CD4-positive, alpha-beta T cell (primary cell): ENCODE data around the gene ZNF804B. TPM values are rescaled to one million over a fixed set of nuclear protein-coding genes. Genes with fewer than 3 reads are reported as not detected.

Experiments used
- ATAC-seq: fragments of 200-7000 bp; cut with Tn5 transposase; one replicate; pipeline ENCODE4 v1.10.0; 2022; ENCODE audit warnings: mild to moderate bottlenecking; ENCODE audit not compliant: poor library complexity
- CTCF ChIA-PET: fragments of 350-600 bp; sonication (Branson Sonifier 250); formaldehyde crosslinking; loops from one replicate; lab custom pipeline; 2021; ENCODE audit warnings: antibody characterized with exemption, inconsistent platforms; lab: Charles Lee
- POLR2A ChIA-PET: fragments of 350-600 bp; sonication (Branson Sonifier 250); formaldehyde crosslinking; loops from one replicate; lab custom pipeline; 2021; ENCODE audit warnings: antibody characterized with exemption, inconsistent platforms; lab: Charles Lee
- DNase-seq, 14 experiments: peaks; one replicate each; pipeline ENCODE4 v3.0.0-alpha.2; 2013 to 2020; ENCODE audit warnings: mixed read lengths in 2 of 14
- H3K27ac ChIP-seq, 2 donors: one replicate each; pipeline versions ENCODE4 v1.5.1 to v1.7.0; 2013; ENCODE audit warnings: low read length in 2 of 2, low read depth in 1 of 2, mild to moderate bottlenecking in 1 of 2
- H3K27me3 ChIP-seq, 2 experiments: 1 replicate in 1 of 2; 2 replicates in 1 of 2; pipeline versions ENCODE4 v1.6.1 to v1.7.0; 2013; ENCODE audit warnings: low read length in 2 of 2, control low read depth in 1 of 2, mild to moderate bottlenecking in 1 of 2, moderate library complexity in 1 of 2; ENCODE audit not compliant: insufficient read depth in 2 of 2, control insufficient read depth in 1 of 2
- H3K36me3 ChIP-seq: one replicate; pipeline ENCODE4 v1.6.1; 2013; ENCODE audit warnings: low read length, control low read depth; ENCODE audit not compliant: insufficient read depth
- H3K4me1 ChIP-seq: one replicate; pipeline ENCODE4 v1.6.1; 2013; ENCODE audit warnings: low read length, control low read depth; ENCODE audit not compliant: insufficient read depth
- H3K4me3 ChIP-seq: one replicate; pipeline ENCODE4 v1.5.1; 2013; ENCODE audit warnings: mild to moderate bottlenecking, low read length, moderate library complexity
- H3K9me3 ChIP-seq, 2 experiments: 1 replicate in 1 of 2; 2 replicates in 1 of 2; pipeline versions ENCODE4 v1.6.1 to v1.7.0; 2013; ENCODE audit warnings: low read length in 2 of 2, mild to moderate bottlenecking in 2 of 2, control low read depth in 1 of 2, moderate library complexity in 1 of 2; ENCODE audit not compliant: control insufficient read depth in 1 of 2, insufficient read depth in 1 of 2
- H3K27ac Mint-ChIP-seq: one replicate; pipeline ENCODE4 v1.8.0; 2020; ENCODE audit warnings: mixed read lengths
- H3K27me3 Mint-ChIP-seq: one replicate; pipeline ENCODE4 v1.8.0; 2021; ENCODE audit warnings: mixed read lengths
- H3K36me3 Mint-ChIP-seq: one replicate; pipeline ENCODE4 v1.8.0; 2021; ENCODE audit warnings: low read depth, mixed read lengths
- H3K4me1 Mint-ChIP-seq: one replicate; pipeline ENCODE4 v1.8.0; 2021; ENCODE audit warnings: low read depth, mixed read lengths
- H3K4me3 Mint-ChIP-seq: one replicate; pipeline ENCODE4 v1.8.0; 2020; ENCODE audit warnings: mild to moderate bottlenecking, mixed read lengths
- H3K9me3 Mint-ChIP-seq: one replicate; pipeline ENCODE4 v1.8.0; 2020; ENCODE audit warnings: mixed read lengths
- intact Hi-C, 2 experiments: fragments of 100-400 bp; cut with DNase I in 1 of 2; cut with micrococcal nuclease in 1 of 2; formaldehyde crosslinking; loops; one replicate each; pipeline versions ENCODE4 v1.15.1 to v1.9.0; 2023 to 2025; cut with DNase I, micrococcal nuclease
- total RNA-seq, 174 experiments: library from RNA in 2 of 174; stranded (reverse) in 2 of 174; gene quantifications; one replicate each; pipeline ENCODE4 v1.2.3 and lab custom pipeline; 2021 to 2026
- TF ChIP-seq, protein P1 (sequence below): fragments of 200-600 bp; IDR thresholded peaks from one replicate; pipeline ENCODE4 v1.8.0; 2022; ENCODE audit warnings: antibody characterized with exemption, mild to moderate bottlenecking

ZNF804B gene
- total RNA-seq, 2 experiments from 2014 or later, result not detected

GRCh38 chr7:89002981-89003956 is 243.8 kb downstream of the ZNF804B start:
- H3K9me3 ChIP-seq, result no peaks in the 10 kb centered on the region
- no peaks in the 10 kb centered on the region for H3K36me3 ChIP-seq
- intact Hi-C loops, result no loop called here
- Mint-ChIP-seq H3K4me1 (peaks cover 18% of the 10 kb centered on the region), H3K4me3 (peak overlapping the region; percentile 75), H3K27me3 (no peaks in the 10 kb centered on the region), H3K36me3 (no peaks in the 10 kb centered on the region), H3K27ac (no peak overlapping the region), H3K9me3 (no peaks in the 10 kb centered on the region)
- no peaks in the 10 kb centered on the region for H3K4me1 ChIP-seq
- no peak overlapping the region for H3K27ac ChIP-seq
- DNase-seq (peak in 2 of 14 experiments; percentile 6 to 41), ATAC-seq (peak; percentile 37)
- peak overlapping the region; percentile 48 for H3K4me3 ChIP-seq
- POLR2A ChIA-PET, result interaction anchor here (0.6 kb wide), 2 partner anchors 24 to 110 kb away, joined by 3 read pairs; no protein-coding TSS in a partner anchor
- H3K27me3 ChIP-seq, result no peaks in the 10 kb centered on the region
- CTCF ChIA-PET, result no interaction called here
- TF ChIP-seq, protein P1, sequence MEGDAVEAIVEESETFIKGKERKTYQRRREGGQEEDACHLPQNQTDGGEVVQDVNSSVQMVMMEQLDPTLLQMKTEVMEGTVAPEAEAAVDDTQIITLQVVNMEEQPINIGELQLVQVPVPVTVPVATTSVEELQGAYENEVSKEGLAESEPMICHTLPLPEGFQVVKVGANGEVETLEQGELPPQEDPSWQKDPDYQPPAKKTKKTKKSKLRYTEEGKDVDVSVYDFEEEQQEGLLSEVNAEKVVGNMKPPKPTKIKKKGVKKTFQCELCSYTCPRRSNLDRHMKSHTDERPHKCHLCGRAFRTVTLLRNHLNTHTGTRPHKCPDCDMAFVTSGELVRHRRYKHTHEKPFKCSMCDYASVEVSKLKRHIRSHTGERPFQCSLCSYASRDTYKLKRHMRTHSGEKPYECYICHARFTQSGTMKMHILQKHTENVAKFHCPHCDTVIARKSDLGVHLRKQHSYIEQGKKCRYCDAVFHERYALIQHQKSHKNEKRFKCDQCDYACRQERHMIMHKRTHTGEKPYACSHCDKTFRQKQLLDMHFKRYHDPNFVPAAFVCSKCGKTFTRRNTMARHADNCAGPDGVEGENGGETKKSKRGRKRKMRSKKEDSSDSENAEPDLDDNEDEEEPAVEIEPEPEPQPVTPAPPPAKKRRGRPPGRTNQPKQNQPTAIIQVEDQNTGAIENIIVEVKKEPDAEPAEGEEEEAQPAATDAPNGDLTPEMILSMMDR, result no peak

DNA sequence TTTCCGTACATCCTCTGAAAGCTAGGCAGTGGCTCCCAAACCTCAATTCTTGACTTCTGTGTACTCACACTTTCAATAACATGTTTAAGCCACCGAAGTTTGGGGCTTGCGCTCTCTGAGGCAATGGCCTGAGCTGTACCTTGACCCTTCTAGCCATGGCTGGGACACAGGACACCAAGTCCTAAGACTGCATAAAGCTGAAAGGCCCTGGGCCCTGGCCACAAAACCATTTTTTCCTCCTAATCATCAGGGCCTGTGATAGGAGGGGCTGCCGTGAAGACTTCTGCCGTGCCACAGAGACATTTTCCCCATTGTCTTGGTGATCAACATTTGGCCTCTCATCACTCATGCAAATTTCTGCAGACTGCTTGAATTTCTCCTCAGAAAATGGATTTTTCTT is 252.5 kb downstream of the ZNF804B start:
- POLR2A ChIA-PET, result no interaction called here
- TF ChIP-seq, protein P1, result no peak
- DNase-seq (no peak), ATAC-seq (no peak)
- H3K27me3 Mint-ChIP-seq, result no peaks in the 10 kb centered on the region
- CTCF ChIA-PET, result no interaction called here
- no peaks in the 10 kb centered on the region for H3K27me3 ChIP-seq
- no peaks in the 10 kb centered on the region for H3K36me3 ChIP-seq
- H3K4me3 Mint-ChIP-seq, result no peak overlapping the region
- no peaks in the 10 kb centered on the region for H3K36me3 Mint-ChIP-seq
- H3K9me3 ChIP-seq, result no peaks in the 10 kb centered on the region
- intact Hi-C loops, result no loop called here
- no peak overlapping the region for H3K27ac ChIP-seq
- no peak overlapping the region for H3K4me3 ChIP-seq
- H3K9me3 Mint-ChIP-seq, result no peaks in the 10 kb centered on the region
- no peaks in the 10 kb centered on the region for H3K4me1 Mint-ChIP-seq
- H3K4me1 ChIP-seq, result no peaks in the 10 kb centered on the region
- H3K27ac Mint-ChIP-seq, result no peak overlapping the region

GRCh38 chr7:89017695-89018094 is 258.2 kb downstream of the ZNF804B start:
- no peaks in the 10 kb centered on the region for H3K36me3 ChIP-seq
- no peak overlapping the region for H3K27ac Mint-ChIP-seq
- H3K9me3 ChIP-seq, result no peaks in the 10 kb centered on the region
- H3K27me3 ChIP-seq, result no peaks in the 10 kb centered on the region
- ChIA-PET POLR2A (interaction anchor here (0.7 kb wide), 1 partner anchor 10 kb away, joined by 3 read pairs; no protein-coding TSS in a partner anchor), CTCF (no interaction called here)
- H3K27me3 Mint-ChIP-seq, result no peaks in the 10 kb centered on the region
- H3K27ac ChIP-seq, result no peak overlapping the region
- TF ChIP-seq, protein P1, result no peak
- no peaks in the 10 kb centered on the region for H3K4me1 Mint-ChIP-seq
- intact Hi-C loops, result no loop called here
- H3K4me3 ChIP-seq, result no peak overlapping the region
- ATAC-seq, result no peak
- no peaks in the 10 kb centered on the region for H3K36me3 Mint-ChIP-seq
- H3K4me1 ChIP-seq, result no peaks in the 10 kb centered on the region
- no peak overlapping the region for H3K4me3 Mint-ChIP-seq
- DNase-seq, result no peak
- H3K9me3 Mint-ChIP-seq, result peaks cover 11% of the 10 kb centered on the region
